HepG2 (cell line): ENCODE measurements around the gene GSTT2. TPM values are rescaled to one million over a fixed set of nuclear protein-coding genes. Genes with fewer than 3 reads are reported as not detected.

Source experiments
- FOXK1 ChIP-seq: sonication (generic); formaldehyde crosslinking; IDR thresholded peaks from 2 replicates; pipeline ENCODE4 v1.4.0; 2020; ENCODE audit warnings: low read depth, missing genetic modification reagents, borderline replicate concordance
- MIER3 ChIP-seq: IDR thresholded peaks from 2 replicates; pipeline ENCODE4 v1.6.1; 2016; ENCODE audit warnings: missing compliant biosample characterization, borderline replicate concordance
- NAIF1 ChIP-seq: sonication (generic); formaldehyde crosslinking; IDR thresholded peaks from 2 replicates; pipeline ENCODE4 v1.5.0; 2020; ENCODE audit warnings: mild to moderate bottlenecking, missing genetic modification reagents, borderline replicate concordance
- NR3C1 ChIP-seq: sonication (generic); formaldehyde crosslinking; IDR thresholded peaks from 2 replicates; pipeline ENCODE4 v1.4.0; 2020; ENCODE audit warnings: missing genetic modification reagents
- RBM22 ChIP-seq: fragments of 200-400 bp; formaldehyde crosslinking; optimal IDR thresholded peaks from 2 replicates; pipeline ENCODE3; 2017; ENCODE audit warnings: mild to moderate bottlenecking, low read length, moderate library complexity
- RCOR2 ChIP-seq: IDR thresholded peaks from 2 replicates; pipeline ENCODE4 v1.6.1; 2016; ENCODE audit warnings: missing biosample characterization, missing genetic modification reagents
- SCMH1 ChIP-seq: sonication (generic); formaldehyde crosslinking; IDR thresholded peaks from 2 replicates; pipeline ENCODE4 v1.9.0; 2021; ENCODE audit warnings: missing genetic modification reagents, mild to moderate bottlenecking, borderline replicate concordance
- SIN3A ChIP-seq: IDR thresholded peaks from 2 replicates; pipeline ENCODE4 v1.6.1; 2011; ENCODE audit warnings: low read depth, mild to moderate bottlenecking, control low read depth, low read length, borderline replicate concordance
- SOX13 ChIP-seq, 3 experiments: fragments of 450-650 bp in 1 of 3; sonication (generic) in 1 of 3; formaldehyde crosslinking in 1 of 3; IDR thresholded peaks in 2 of 3; conservative IDR thresholded peaks in 1 of 3; 2 replicates each; pipeline versions ENCODE4 v1.5.0 to v1.6.1; 2016 to 2020; ENCODE audit warnings: antibody characterized with exemption in 1 of 3, mild to moderate bottlenecking in 1 of 3, missing compliant biosample characterization in 1 of 3, missing genetic modification reagents in 1 of 3, moderate library complexity in 1 of 3
- ZBTB21 ChIP-seq: sonication (generic); formaldehyde crosslinking; IDR thresholded peaks from 2 replicates; pipeline ENCODE4 v1.4.0; 2020; ENCODE audit warnings: missing genetic modification reagents
- ZNF34 ChIP-seq: sonication (generic); formaldehyde crosslinking; IDR thresholded peaks from 2 replicates; pipeline ENCODE4 v1.4.0; 2020; ENCODE audit warnings: mild to moderate bottlenecking, missing genetic modification reagents, borderline replicate concordance
- polyA plus RNA-seq, 8 experiments: library from polyadenylated mRNA; depleted of rRNA in 3 of 8; stranded (reverse) in 7 of 8; unstranded in 1 of 8; fragments of >200 nt; fragmentation: Illumina TruSeq in 4 of 8; extraction: Trizol in 4 of 8; gene quantifications; 2 replicates each; pipeline versions ENCODE4 v1.2.1 to v1.2.3, GENCODE V29; 2011 to 2016; ENCODE audit warnings: low read depth in 4 of 8, missing spikeins in 1 of 8, mixed read lengths in 1 of 8; ENCODE audit not compliant: insufficient read depth in 1 of 8
- total RNA-seq, 5 experiments: library from RNA; depleted of rRNA; stranded (reverse); fragments of >200 nt; fragmentation: Illumina TruSeq; extraction: Trizol; gene quantifications; 2 replicates each; pipeline ENCODE4 v1.2.3, GENCODE V29; 2016; ENCODE audit warnings: low read depth in 1 of 5
- TF ChIP-seq, protein P1 (sequence below): sonication (generic); formaldehyde crosslinking; IDR thresholded peaks from 2 replicates; pipeline ENCODE4 v1.8.0; 2022; ENCODE audit warnings: low read depth, missing genetic modification reagents
- TF ChIP-seq, protein P2 (sequence below): IDR thresholded peaks from 2 replicates; pipeline ENCODE4 v1.6.1; 2012; ENCODE audit warnings: low read length, improper control_type of control experiment
- TF ChIP-seq, protein P3 (sequence below): IDR thresholded peaks from 2 replicates; pipeline ENCODE4 v1.6.1; 2016
- TF ChIP-seq, protein P4 (sequence below): sonication (generic); formaldehyde crosslinking; IDR thresholded peaks from 2 replicates; pipeline ENCODE4 v1.4.0; 2020; ENCODE audit warnings: missing genetic modification reagents
- TF ChIP-seq, protein P5 (sequence below): sonication (generic); formaldehyde crosslinking; IDR thresholded peaks from 2 replicates; pipeline ENCODE4; 2020; ENCODE audit warnings: missing genetic modification reagents, mild to moderate bottlenecking, borderline replicate concordance

The GSTT2 gene
- total and polyA plus RNA-seq, 2 of the 13 experiments (the other 11 are each of a cell fraction or from before 2014, with no cell fraction given), result not detected

DNA sequence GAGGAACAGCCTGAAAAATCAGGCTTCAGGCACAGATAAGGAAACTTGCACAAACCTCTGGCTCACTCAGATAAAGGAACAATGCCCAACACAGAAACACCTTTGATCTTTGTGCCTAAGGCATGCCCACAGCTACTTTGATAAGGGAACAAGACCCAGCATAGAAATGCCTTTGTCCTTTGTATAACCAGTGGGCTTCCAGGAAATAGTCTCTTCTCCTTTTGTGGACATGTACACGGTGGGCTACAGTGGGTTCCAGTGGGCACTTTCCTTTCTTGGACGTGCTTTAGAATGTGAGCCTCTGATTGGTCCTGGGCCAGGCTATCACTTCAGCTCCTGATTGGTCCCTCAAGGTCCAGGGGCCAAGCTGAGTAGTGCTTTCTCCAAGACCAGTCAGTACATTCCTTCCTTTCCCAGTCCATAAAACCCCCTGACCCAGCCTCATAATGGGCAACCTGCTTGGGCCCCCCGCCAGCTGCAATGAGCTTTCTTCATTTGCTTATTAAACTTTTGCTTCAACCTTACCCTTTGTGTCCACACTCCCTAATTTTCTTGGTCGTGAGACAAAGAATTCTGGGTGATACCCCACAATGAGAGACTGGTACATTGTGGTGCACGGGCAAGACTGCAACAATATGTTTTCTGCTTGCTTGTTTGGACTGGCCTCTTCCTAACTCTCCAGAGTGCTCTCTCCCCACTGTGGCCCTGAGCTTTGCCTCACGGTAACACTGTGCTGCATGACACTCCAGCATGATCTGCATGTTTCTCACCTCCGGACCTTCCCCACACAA lies 29.5 kb downstream of the GSTT2 start (continued):
- TF ChIP-seq SIN3A (no peak), ZNF34 (CRISPR knock-in tag) (no peak), SCMH1 (CRISPR knock-in tag) (no peak), NAIF1 (no peak), FOXK1 (CRISPR knock-in tag) (no peak), MIER3 (CRISPR knock-in tag) (no peak), SOX13 (IDR thresholded peaks at IDR 0.05) (peak; percentile 98), SOX13 (CRISPR knock-in tag; conservative IDR thresholded peaks at IDR 0.05 in 1 of 2, IDR thresholded peaks at IDR 0.05 in 1 of 2) (peak in 1 of 2 experiments; percentile 99; a peak in 2 of 4 replicates), NR3C1 (no peak), RCOR2 (CRISPR knock-in tag) (no peak), ZBTB21 (CRISPR knock-in tag) (no peak), RBM22 (no peak)
- TF ChIP-seq, protein P1, sequence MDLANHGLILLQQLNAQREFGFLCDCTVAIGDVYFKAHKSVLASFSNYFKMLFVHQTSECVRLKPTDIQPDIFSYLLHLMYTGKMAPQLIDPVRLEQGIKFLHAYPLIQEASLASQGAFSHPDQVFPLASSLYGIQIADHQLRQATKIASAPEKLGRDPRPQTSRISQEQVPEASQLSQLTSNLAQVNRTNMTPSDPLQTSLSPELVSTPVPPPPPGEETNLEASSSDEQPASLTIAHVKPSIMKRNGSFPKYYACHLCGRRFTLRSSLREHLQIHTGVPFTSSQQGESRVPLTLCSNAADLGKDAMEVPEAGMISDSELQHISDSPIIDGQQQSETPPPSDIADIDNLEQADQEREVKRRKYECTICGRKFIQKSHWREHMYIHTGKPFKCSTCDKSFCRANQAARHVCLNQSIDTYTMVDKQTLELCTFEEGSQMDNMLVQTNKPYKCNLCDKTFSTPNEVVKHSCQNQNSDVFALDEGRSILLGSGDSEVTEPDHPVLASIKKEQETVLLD (CRISPR knock-in tag), result peak; percentile 34; the same call in 1 of the 2 replicates
- TF ChIP-seq, protein P2, sequence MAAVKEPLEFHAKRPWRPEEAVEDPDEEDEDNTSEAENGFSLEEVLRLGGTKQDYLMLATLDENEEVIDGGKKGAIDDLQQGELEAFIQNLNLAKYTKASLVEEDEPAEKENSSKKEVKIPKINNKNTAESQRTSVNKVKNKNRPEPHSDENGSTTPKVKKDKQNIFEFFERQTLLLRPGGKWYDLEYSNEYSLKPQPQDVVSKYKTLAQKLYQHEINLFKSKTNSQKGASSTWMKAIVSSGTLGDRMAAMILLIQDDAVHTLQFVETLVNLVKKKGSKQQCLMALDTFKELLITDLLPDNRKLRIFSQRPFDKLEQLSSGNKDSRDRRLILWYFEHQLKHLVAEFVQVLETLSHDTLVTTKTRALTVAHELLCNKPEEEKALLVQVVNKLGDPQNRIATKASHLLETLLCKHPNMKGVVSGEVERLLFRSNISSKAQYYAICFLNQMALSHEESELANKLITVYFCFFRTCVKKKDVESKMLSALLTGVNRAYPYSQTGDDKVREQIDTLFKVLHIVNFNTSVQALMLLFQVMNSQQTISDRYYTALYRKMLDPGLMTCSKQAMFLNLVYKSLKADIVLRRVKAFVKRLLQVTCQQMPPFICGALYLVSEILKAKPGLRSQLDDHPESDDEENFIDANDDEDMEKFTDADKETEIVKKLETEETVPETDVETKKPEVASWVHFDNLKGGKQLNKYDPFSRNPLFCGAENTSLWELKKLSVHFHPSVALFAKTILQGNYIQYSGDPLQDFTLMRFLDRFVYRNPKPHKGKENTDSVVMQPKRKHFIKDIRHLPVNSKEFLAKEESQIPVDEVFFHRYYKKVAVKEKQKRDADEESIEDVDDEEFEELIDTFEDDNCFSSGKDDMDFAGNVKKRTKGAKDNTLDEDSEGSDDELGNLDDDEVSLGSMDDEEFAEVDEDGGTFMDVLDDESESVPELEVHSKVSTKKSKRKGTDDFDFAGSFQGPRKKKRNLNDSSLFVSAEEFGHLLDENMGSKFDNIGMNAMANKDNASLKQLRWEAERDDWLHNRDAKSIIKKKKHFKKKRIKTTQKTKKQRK, result no peak
- TF ChIP-seq, protein P3, sequence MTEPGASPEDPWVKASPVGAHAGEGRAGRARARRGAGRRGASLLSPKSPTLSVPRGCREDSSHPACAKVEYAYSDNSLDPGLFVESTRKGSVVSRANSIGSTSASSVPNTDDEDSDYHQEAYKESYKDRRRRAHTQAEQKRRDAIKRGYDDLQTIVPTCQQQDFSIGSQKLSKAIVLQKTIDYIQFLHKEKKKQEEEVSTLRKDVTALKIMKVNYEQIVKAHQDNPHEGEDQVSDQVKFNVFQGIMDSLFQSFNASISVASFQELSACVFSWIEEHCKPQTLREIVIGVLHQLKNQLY (CRISPR knock-in tag), result peak; percentile 44
- TF ChIP-seq, protein P4, sequence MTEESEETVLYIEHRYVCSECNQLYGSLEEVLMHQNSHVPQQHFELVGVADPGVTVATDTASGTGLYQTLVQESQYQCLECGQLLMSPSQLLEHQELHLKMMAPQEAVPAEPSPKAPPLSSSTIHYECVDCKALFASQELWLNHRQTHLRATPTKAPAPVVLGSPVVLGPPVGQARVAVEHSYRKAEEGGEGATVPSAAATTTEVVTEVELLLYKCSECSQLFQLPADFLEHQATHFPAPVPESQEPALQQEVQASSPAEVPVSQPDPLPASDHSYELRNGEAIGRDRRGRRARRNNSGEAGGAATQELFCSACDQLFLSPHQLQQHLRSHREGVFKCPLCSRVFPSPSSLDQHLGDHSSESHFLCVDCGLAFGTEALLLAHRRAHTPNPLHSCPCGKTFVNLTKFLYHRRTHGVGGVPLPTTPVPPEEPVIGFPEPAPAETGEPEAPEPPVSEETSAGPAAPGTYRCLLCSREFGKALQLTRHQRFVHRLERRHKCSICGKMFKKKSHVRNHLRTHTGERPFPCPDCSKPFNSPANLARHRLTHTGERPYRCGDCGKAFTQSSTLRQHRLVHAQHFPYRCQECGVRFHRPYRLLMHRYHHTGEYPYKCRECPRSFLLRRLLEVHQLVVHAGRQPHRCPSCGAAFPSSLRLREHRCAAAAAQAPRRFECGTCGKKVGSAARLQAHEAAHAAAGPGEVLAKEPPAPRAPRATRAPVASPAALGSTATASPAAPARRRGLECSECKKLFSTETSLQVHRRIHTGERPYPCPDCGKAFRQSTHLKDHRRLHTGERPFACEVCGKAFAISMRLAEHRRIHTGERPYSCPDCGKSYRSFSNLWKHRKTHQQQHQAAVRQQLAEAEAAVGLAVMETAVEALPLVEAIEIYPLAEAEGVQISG (CRISPR knock-in tag), result peak; percentile 38; the same call in 1 of the 2 replicates
- TF ChIP-seq, protein P5, sequence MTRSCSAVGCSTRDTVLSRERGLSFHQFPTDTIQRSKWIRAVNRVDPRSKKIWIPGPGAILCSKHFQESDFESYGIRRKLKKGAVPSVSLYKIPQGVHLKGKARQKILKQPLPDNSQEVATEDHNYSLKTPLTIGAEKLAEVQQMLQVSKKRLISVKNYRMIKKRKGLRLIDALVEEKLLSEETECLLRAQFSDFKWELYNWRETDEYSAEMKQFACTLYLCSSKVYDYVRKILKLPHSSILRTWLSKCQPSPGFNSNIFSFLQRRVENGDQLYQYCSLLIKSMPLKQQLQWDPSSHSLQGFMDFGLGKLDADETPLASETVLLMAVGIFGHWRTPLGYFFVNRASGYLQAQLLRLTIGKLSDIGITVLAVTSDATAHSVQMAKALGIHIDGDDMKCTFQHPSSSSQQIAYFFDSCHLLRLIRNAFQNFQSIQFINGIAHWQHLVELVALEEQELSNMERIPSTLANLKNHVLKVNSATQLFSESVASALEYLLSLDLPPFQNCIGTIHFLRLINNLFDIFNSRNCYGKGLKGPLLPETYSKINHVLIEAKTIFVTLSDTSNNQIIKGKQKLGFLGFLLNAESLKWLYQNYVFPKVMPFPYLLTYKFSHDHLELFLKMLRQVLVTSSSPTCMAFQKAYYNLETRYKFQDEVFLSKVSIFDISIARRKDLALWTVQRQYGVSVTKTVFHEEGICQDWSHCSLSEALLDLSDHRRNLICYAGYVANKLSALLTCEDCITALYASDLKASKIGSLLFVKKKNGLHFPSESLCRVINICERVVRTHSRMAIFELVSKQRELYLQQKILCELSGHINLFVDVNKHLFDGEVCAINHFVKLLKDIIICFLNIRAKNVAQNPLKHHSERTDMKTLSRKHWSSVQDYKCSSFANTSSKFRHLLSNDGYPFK (CRISPR knock-in tag), result no peak
